ENCODE data around the gene MYRIP.

Gene MYRIP

GRCh38 chr3:40143283-40144090 lies 334.1 kb downstream of the MYRIP start:
- DNase-seq = peak; percentile 10

- DNase-seq = no peak
Measured at GRCh38 chr3:40148827-40149226, 339.4 kb downstream of the MYRIP start.

GRCh38 chr3:40152482-40153133 lies 343.2 kb downstream of the MYRIP start:
- DNase-seq = no peak

- DNase-seq = no peak
Measured at GRCh38 chr3:40160933-40161332, 351.5 kb downstream of the MYRIP start.

- peak; percentile 2 for DNase-seq
Measured at GRCh38 chr3:40162616-40163015, 353.2 kb downstream of the MYRIP start.

- no peak for DNase-seq
Measured at GRCh38 chr3:40166997-40167396, 357.6 kb downstream of the MYRIP start.

- no peak for DNase-seq
Measured at GRCh38 chr3:40167958-40168357, 358.5 kb downstream of the MYRIP start.

- no peak for DNase-seq
Measured at GRCh38 chr3:40169983-40170382, 360.6 kb downstream of the MYRIP start.

GRCh38 chr3:40170395-40170794 lies 361.0 kb downstream of the MYRIP start:
- no peak for DNase-seq

GRCh38 chr3:40172560-40172959 lies 363.2 kb downstream of the MYRIP start:
- DNase-seq = no peak

- DNase-seq = no peak
Measured at GRCh38 chr3:40173227-40173721, 363.9 kb downstream of the MYRIP start.

GRCh38 chr3:40178012-40178594 lies 368.7 kb downstream of the MYRIP start:
- no peak for DNase-seq

- peak; percentile 75 for DNase-seq
Measured at GRCh38 chr3:40179016-40179415, 369.6 kb downstream of the MYRIP start.

GRCh38 chr3:40181182-40181581 lies 371.8 kb downstream of the MYRIP start:
- DNase-seq = no peak

GRCh38 chr3:40185029-40185695 lies 375.8 kb downstream of the MYRIP start:
- DNase-seq = no peak

GRCh38 chr3:40186508-40186907 lies 377.1 kb downstream of the MYRIP start:
- DNase-seq = no peak

GRCh38 chr3:40187945-40188344 lies 378.5 kb downstream of the MYRIP start:
- DNase-seq = no peak

GRCh38 chr3:40189118-40189517 lies 379.7 kb downstream of the MYRIP start:
- DNase-seq = no peak

- DNase-seq = no peak
Measured at GRCh38 chr3:40190056-40190455, 380.6 kb downstream of the MYRIP start.

GRCh38 chr3:40191251-40191650 lies 381.8 kb downstream of the MYRIP start:
- no peak for DNase-seq

- DNase-seq = peak; percentile 5
Measured at GRCh38 chr3:40191850-40192448, 382.5 kb downstream of the MYRIP start.

- no peak for DNase-seq
Measured at GRCh38 chr3:40192628-40193027, 383.2 kb downstream of the MYRIP start.

GRCh38 chr3:40196966-40197365 lies 387.6 kb downstream of the MYRIP start:
- no peak for DNase-seq
